ENCODE measurements around the gene PLSCR4. TPM values are rescaled to one million over a fixed set of nuclear protein-coding genes. Genes with fewer than 3 reads are reported as not detected.

Gene PLSCR4
- total RNA-seq, 1 experiment from 2014 or later = 9.1 TPM

- Mint-ChIP-seq H3K36me3 (ENCODE audit: insufficient read depth, unreplicated experiment) (peaks cover 5% of the 10 kb centered on the region), H3K9me3 (ENCODE audit: unreplicated experiment) (no peaks in the 10 kb centered on the region), H3K4me3 (ENCODE audit: unreplicated experiment) (no peak overlapping the region), H3K4me1 (ENCODE audit: low read depth, unreplicated experiment) (peaks cover 19% of the 10 kb centered on the region), H3K27me3 (ENCODE audit: insufficient read depth, unreplicated experiment) (no peaks in the 10 kb centered on the region), H3K27ac (ENCODE audit: unreplicated experiment) (no peak overlapping the region)
- no peak overlapping the region for H3K4me3 ChIP-seq (ENCODE audit: low read depth, low read length)
- intact Hi-C loops (cut with micrococcal nuclease; ENCODE audit: unreplicated experiment) = no loop called here
- peak in 1 of 2 experiments; percentile 23 for DNase-seq
- H3K4me1 ChIP-seq = peaks cover 40% of the 10 kb centered on the region
- H3K36me3 ChIP-seq (ENCODE audit: control insufficient read depth, insufficient read depth, low read length) = no peaks in the 10 kb centered on the region
- H3K27me3 ChIP-seq (replicated peaks; ENCODE audit: control insufficient read depth, insufficient read depth, low read length) = no peaks in the 10 kb centered on the region
- ChIA-PET CTCF (interaction anchor here (2.6 kb wide), 1 partner anchor 108 kb away, joined by 11 read pairs; no protein-coding TSS in a partner anchor), POLR2A (no interaction called here)
- no TSS peak for BruUV-seq (replicated peaks)
- TF ChIP-seq CTCF (IDR thresholded peaks at IDR 0.05; ENCODE audit: insufficient read depth in 1 of 2, low read depth in 1 of 2, low read length in 1 of 2, severe bottlenecking in 1 of 2, unreplicated experiment in 1 of 2) = peak; percentile 61 to 74
- no peaks in the 10 kb centered on the region for H3K9me3 ChIP-seq
Measured at GRCh38 chr3:146218880-146219866, 31.7 kb downstream of the PLSCR4 start.

GRCh38 chr3:146217324-146217723, 33.6 kb downstream of the PLSCR4 start:
- no peak overlapping the region for H3K4me3 Mint-ChIP-seq (ENCODE audit: unreplicated experiment)
- peaks cover 5% of the 10 kb centered on the region for H3K36me3 Mint-ChIP-seq (ENCODE audit: insufficient read depth, unreplicated experiment)
- H3K27ac Mint-ChIP-seq (ENCODE audit: unreplicated experiment) = no peak overlapping the region
- no peaks in the 10 kb centered on the region for H3K27me3 Mint-ChIP-seq (ENCODE audit: insufficient read depth, unreplicated experiment)
- TF ChIP-seq CTCF (IDR thresholded peaks at IDR 0.05; ENCODE audit: insufficient read depth in 1 of 2, low read depth in 1 of 2, low read length in 1 of 2, severe bottlenecking in 1 of 2, unreplicated experiment in 1 of 2) = no peak
- H3K9me3 ChIP-seq = no peaks in the 10 kb centered on the region
- H3K4me1 Mint-ChIP-seq (ENCODE audit: low read depth, unreplicated experiment) = peaks cover 11% of the 10 kb centered on the region
- H3K4me3 ChIP-seq (ENCODE audit: low read depth, low read length) = no peak overlapping the region
- H3K27me3 ChIP-seq (replicated peaks; ENCODE audit: control insufficient read depth, insufficient read depth, low read length) = no peaks in the 10 kb centered on the region
- ChIA-PET POLR2A (no interaction called here), CTCF (no interaction called here)
- BruUV-seq (replicated peaks) = no TSS peak
- intact Hi-C loops (cut with micrococcal nuclease; ENCODE audit: unreplicated experiment) = no loop called here
- no peaks in the 10 kb centered on the region for H3K36me3 ChIP-seq (ENCODE audit: control insufficient read depth, insufficient read depth, low read length)
- H3K4me1 ChIP-seq = peaks cover 25% of the 10 kb centered on the region
- no peak for DNase-seq
- no peaks in the 10 kb centered on the region for H3K9me3 Mint-ChIP-seq (ENCODE audit: unreplicated experiment)

GRCh38 chr3:146214493-146214892, 36.4 kb downstream of the PLSCR4 start:
- no peak overlapping the region for H3K27ac Mint-ChIP-seq (ENCODE audit: unreplicated experiment)
- H3K9me3 Mint-ChIP-seq (ENCODE audit: unreplicated experiment) = no peaks in the 10 kb centered on the region
- Histone ChIP-seq H3K36me3 (ENCODE audit: control insufficient read depth, insufficient read depth, low read length) (no peaks in the 10 kb centered on the region), H3K4me3 (ENCODE audit: low read depth, low read length) (no peak overlapping the region), H3K4me1 (peaks cover 4% of the 10 kb centered on the region; the same call in 1 of the 2 replicates), H3K27me3 (replicated peaks; ENCODE audit: control insufficient read depth, insufficient read depth, low read length) (no peaks in the 10 kb centered on the region), H3K9me3 (no peaks in the 10 kb centered on the region)
- H3K27me3 Mint-ChIP-seq (ENCODE audit: insufficient read depth, unreplicated experiment) = no peaks in the 10 kb centered on the region
- no peak for TF ChIP-seq CTCF (IDR thresholded peaks at IDR 0.05; ENCODE audit: insufficient read depth in 1 of 2, low read depth in 1 of 2, low read length in 1 of 2, severe bottlenecking in 1 of 2, unreplicated experiment in 1 of 2)
- no peak for DNase-seq
- H3K4me1 Mint-ChIP-seq (ENCODE audit: low read depth, unreplicated experiment) = no peaks in the 10 kb centered on the region
- ChIA-PET POLR2A (no interaction called here), CTCF (no interaction called here)
- intact Hi-C loops (cut with micrococcal nuclease; ENCODE audit: unreplicated experiment) = no loop called here
- no peak overlapping the region for H3K4me3 Mint-ChIP-seq (ENCODE audit: unreplicated experiment)
- no TSS peak for BruUV-seq (replicated peaks)
- H3K36me3 Mint-ChIP-seq (ENCODE audit: insufficient read depth, unreplicated experiment) = peaks cover 5% of the 10 kb centered on the region
